ENCODE measurements around the gene ARHGEF1.
"Not testable (repeated sequence)": the region's sequence is repeated elsewhere in the genome, so short reads cannot be mapped to it uniquely, and the experiment has no call there.

ARHGEF1 gene

DNA sequence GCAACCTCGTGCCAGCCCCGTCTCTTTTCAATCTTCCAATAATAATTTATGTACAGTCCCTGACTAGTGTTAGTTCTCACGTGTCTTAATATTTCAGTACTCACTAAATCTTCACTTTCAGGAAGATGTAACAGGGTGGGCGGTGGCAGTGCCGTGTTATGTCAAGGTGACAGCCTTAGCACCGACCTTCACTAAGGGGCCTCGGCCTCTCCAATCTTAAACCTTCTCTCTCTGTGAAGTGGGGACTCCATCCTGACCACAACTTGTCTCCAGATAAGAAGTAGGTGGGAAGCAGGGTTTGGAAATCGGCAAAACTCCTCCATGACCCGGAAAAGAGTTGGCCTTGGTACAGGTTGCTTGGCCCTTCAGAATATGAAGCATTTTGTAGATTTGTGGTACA, 21.1 kb upstream of the ARHGEF1 start:
- no peak for DNase-seq (ENCODE audit: low read depth in 2 of 3, low spot score in 2 of 3)

- no peak for DNase-seq (ENCODE audit: low read depth in 2 of 3, low spot score in 2 of 3)
Measured at GRCh38 chr19:41862445-41862986, 20.5 kb upstream of the ARHGEF1 start.

GRCh38 chr19:41863209-41863931, 19.6 kb upstream of the ARHGEF1 start:
- DNase-seq (ENCODE audit: low read depth in 2 of 3, low spot score in 2 of 3) = no peak

DNA sequence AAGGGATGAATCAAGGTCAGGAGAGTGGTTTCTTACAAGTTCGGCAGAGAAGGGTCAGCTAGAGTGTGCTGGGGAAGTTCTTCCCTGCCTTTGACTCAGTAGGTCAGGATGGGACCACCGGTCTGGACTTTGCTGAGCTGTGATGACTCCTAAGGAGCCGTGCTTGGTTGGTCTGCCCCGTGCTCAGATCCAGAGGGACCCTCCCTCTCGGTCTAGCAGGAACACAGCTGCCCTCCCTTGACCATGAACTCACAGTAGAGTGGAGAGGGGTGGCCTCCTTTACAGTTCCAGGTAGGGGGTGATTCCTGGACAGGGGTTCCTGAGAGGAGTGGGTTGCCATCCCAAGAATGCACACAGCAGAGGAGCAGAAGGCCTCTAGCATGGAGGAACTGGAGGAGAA, 18.6 kb upstream of the ARHGEF1 start:
- no peak for DNase-seq (ENCODE audit: low read depth in 2 of 3, low spot score in 2 of 3)

- no peak for DNase-seq (ENCODE audit: low read depth in 2 of 3, low spot score in 2 of 3)
Measured at GRCh38 chr19:41866284-41866683, 16.7 kb upstream of the ARHGEF1 start.

GRCh38 chr19:41868120-41868988, 14.6 kb upstream of the ARHGEF1 start:
- DNase-seq (ENCODE audit: low read depth in 2 of 3, low spot score in 2 of 3) = no peak

- no peak for DNase-seq (ENCODE audit: low read depth in 2 of 3, low spot score in 2 of 3)
Measured at GRCh38 chr19:41868989-41869300, 14.0 kb upstream of the ARHGEF1 start.

GRCh38 chr19:41869374-41869955, 13.5 kb upstream of the ARHGEF1 start:
- no peak for DNase-seq (ENCODE audit: low read depth in 2 of 3, low spot score in 2 of 3)

GRCh38 chr19:41870401-41870873, 12.5 kb upstream of the ARHGEF1 start:
- DNase-seq (ENCODE audit: low read depth in 2 of 3, low spot score in 2 of 3) = no peak

GRCh38 chr19:41871573-41872383, 11.2 kb upstream of the ARHGEF1 start:
- peak in 1 of 3 experiments; percentile 59 for DNase-seq (ENCODE audit: low read depth in 2 of 3, low spot score in 2 of 3)

DNA sequence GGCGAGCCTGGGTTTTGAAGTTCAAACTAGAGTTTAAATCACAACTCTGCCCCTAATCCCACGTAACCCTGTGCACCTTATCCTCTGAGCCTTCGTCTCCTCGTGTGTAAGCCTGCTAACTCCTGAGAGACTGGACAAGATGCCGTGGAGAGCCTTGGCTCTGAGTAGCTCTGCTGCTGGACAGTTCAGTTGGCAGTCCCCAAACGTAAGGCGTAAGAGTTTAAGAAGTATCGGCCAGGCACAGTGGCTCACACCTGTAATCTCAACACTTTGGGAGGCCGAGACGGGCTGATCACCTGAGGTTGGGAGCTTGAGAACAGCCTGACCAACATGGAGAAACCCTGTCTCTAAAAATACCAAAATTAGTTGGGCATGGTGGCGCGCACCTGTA, 10.6 kb upstream of the ARHGEF1 start:
- no peak for DNase-seq (ENCODE audit: low read depth in 2 of 3, low spot score in 2 of 3)

GRCh38 chr19:41872775-41873647, 10.0 kb upstream of the ARHGEF1 start:
- DNase-seq (ENCODE audit: low read depth in 2 of 3, low spot score in 2 of 3) = no peak

DNA sequence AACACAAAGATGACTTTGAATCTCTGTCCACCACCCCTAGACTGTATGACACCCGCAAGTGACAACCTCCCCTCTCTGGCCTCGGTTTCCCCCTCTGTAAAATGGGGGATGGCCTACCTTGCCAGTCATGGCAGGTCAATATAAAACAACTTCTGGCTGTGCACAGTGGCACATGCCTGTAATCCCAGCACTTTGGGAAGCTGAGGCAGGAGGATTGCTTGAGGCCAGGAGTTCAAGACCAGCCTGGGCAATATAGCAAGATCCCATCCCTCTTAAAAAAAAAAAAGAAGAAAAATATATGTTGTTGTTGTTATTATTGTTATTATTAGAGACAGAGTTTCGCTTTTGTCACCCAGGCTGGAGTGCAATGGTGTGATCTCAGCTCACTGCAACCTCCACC, 7.0 kb upstream of the ARHGEF1 start:
- not testable (repeated sequence) for DNase-seq (ENCODE audit: low read depth in 2 of 3, low spot score in 2 of 3)

DNA sequence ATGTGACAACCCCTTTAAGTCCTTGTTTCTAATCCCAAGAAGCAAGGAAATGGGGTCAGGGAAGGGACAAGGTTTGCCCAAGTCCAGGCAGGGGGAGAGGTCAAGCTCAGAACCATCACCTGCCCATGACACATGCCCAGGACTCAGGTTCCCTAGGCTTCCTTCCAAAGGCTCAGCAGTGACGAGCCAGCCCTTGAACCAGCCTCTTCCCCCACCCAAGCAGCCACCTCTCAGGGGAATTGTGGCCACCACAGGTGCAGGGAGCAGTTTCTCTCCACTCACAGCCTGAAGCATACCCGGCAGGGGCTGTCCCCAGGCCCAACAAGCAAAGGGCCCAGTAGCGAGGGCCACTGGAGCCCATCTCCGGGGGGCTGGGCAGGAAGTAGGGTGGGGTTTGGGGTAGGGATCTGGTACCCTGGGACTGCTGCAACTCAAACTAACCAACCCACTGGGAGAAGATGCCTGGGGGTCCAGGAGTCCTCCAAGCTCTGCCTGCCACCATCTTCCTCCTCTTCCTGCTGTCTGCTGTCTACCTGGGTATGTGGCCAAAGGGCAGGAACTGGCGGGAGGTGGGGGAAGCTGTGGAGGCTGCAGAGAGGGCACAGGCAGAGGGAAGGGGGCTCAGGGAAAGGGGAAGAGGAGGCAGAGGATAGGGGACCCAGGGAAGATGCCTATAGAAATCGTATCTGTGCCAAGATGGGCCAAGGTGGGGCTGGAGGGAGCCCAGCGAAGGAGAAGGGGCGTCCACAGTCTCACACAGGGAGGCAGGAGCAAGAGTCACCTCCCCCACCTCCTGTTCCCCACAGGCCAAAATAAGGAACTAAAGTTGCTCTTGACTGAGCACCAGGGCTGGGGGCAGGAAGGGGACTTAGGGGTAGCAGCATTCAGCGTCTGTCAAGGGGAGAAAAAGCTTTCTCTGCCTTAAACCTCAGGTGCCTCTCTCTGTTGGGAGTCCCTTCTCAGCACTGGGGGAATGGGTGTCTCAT, 5.8 kb upstream of the ARHGEF1 start, which contains the start of gene CD79A:
TSS of gene CD79A (plus strand) at position 433 of the 986 bp plus-strand sequence. CDS start at position 459, 26 bp downstream.
- no peak for DNase-seq (ENCODE audit: low read depth in 2 of 3, low spot score in 2 of 3)

GRCh38 chr19:41877916-41878905, 4.8 kb upstream of the ARHGEF1 start:
- no peak for DNase-seq (ENCODE audit: low read depth in 2 of 3, low spot score in 2 of 3)

DNA sequence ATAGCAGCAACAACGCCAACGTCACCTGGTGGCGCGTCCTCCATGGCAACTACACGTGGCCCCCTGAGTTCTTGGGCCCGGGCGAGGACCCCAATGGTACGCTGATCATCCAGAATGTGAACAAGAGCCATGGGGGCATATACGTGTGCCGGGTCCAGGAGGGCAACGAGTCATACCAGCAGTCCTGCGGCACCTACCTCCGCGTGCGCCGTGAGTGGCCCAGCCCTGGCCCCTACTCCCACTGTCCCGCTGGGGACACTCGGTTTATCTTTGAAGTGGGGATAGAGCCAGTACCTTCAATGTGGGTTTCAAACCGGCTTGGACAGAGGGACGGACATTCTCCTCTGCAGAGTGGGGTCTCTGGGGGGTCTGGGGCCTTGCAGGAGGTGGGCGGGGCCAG, 3.9 kb upstream of the ARHGEF1 start:
- DNase-seq (ENCODE audit: low read depth in 2 of 3, low spot score in 2 of 3) = no peak

GRCh38 chr19:41879670-41880328, 3.2 kb upstream of the ARHGEF1 start:
- DNase-seq (ENCODE audit: low read depth in 2 of 3, low spot score in 2 of 3) = no peak
